C4-2B (cell line): ENCODE data around the gene USP32.
A peak's percentile ranks its signal among the peaks of the same experiment; 100 is the strongest.
"Not testable (repeated sequence)": the region's sequence is repeated elsewhere in the genome, so short reads cannot be mapped to it uniquely, and the experiment has no call there.

Experiments used
- H3K27ac ChIP-seq: fragments of 450-650 bp; 2 replicates; pipeline ENCODE4 v1.5.1; 2017
- CTCF ChIP-seq: fragments of 450-650 bp; conservative IDR thresholded peaks from 2 replicates; pipeline ENCODE4 v1.5.1; 2017; ENCODE audit warnings: mild to moderate bottlenecking
- ZFX ChIP-seq: fragments of 450-650 bp; IDR thresholded peaks from 2 replicates; pipeline ENCODE4 v1.6.1; 2017

USP32 gene, protein sequence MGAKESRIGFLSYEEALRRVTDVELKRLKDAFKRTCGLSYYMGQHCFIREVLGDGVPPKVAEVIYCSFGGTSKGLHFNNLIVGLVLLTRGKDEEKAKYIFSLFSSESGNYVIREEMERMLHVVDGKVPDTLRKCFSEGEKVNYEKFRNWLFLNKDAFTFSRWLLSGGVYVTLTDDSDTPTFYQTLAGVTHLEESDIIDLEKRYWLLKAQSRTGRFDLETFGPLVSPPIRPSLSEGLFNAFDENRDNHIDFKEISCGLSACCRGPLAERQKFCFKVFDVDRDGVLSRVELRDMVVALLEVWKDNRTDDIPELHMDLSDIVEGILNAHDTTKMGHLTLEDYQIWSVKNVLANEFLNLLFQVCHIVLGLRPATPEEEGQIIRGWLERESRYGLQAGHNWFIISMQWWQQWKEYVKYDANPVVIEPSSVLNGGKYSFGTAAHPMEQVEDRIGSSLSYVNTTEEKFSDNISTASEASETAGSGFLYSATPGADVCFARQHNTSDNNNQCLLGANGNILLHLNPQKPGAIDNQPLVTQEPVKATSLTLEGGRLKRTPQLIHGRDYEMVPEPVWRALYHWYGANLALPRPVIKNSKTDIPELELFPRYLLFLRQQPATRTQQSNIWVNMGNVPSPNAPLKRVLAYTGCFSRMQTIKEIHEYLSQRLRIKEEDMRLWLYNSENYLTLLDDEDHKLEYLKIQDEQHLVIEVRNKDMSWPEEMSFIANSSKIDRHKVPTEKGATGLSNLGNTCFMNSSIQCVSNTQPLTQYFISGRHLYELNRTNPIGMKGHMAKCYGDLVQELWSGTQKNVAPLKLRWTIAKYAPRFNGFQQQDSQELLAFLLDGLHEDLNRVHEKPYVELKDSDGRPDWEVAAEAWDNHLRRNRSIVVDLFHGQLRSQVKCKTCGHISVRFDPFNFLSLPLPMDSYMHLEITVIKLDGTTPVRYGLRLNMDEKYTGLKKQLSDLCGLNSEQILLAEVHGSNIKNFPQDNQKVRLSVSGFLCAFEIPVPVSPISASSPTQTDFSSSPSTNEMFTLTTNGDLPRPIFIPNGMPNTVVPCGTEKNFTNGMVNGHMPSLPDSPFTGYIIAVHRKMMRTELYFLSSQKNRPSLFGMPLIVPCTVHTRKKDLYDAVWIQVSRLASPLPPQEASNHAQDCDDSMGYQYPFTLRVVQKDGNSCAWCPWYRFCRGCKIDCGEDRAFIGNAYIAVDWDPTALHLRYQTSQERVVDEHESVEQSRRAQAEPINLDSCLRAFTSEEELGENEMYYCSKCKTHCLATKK (N-terminal part only)

GRCh38 chr17:60392042-60392844 lies at the start of gene USP32:
USP32 (minus strand) TSS chr17:60392133; CDS start chr17:60391939, 194 bp downstream.
- H3K27ac ChIP-seq = peak within 1 kb of the TSS; percentile 99
- TF ChIP-seq CTCF = peak; percentile 29; the same call in 1 of the 2 replicates
- TF ChIP-seq ZFX = no peak

DNA sequence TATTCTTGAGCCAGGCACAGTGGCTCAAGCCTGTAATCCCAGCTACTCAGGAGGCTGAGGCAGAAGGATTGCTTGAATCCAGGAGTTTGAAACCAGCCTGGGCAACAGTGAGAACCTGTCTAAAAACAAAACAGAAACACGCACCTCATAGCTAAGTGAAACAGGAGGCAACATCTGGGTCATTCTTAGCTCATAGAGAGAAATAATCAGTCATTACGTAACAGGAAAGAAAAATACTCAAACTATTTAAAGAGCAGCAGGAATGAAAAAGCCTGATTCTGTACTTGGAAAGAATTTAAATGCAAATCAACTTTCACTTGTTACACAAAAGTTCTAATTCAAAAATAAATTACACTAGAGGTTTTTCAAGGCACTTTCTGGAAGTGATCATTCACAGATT lies 47.6 kb upstream of the USP32 start:
- H3K27ac ChIP-seq = no peak overlapping the region
- TF ChIP-seq CTCF (no peak), ZFX (no peak)

DNA sequence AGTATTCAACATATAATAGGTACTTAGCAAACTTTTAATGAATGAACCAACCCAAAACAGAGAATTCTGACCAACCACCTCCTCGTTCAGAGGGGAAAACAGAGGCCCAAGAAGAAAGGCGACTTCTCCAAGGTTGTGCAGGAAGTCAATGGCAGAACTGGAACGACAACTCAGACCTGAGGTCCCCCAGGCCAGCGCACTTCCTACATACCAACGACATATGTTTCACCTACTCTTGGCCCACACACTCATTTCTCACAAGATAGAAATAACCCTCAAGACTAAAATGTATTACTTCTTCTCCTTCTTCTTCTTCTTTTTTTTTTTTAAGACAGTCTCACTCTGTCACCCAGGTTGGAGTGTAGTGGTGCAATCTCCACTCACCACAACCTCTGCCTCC lies 44.7 kb upstream of the USP32 start:
- TF ChIP-seq ZFX = no peak
- TF ChIP-seq CTCF = no peak
- no peak overlapping the region for H3K27ac ChIP-seq

GRCh38 chr17:60435244-60436167 lies 43.6 kb upstream of the USP32 start:
- TF ChIP-seq ZFX (no peak), CTCF (peak; percentile 93)
- H3K27ac ChIP-seq = no peak overlapping the region

GRCh38 chr17:60433021-60433997 lies 41.4 kb upstream of the USP32 start:
- not testable (repeated sequence) for H3K27ac ChIP-seq

DNA sequence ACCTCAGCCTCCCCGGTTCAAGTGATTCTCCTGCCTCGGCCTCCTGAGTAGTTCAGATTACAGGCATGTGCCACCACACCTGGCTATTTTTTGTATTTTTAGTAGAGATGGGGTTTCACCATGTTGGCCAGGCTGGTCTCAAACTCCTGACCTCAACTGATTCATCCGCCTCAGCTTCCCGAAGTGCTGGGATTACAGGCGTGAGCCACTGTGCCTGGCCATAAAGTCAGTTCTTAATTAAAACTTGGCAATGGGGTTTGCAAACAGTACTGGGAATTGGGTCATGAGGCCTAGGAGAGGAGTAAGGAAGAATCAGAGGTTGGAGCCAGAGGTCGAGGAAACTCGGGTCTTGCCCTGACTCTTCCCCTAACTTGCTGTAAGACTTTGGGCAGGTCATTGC lies 38.6 kb upstream of the USP32 start:
- not testable (repeated sequence) for H3K27ac ChIP-seq

- not testable (repeated sequence) for H3K27ac ChIP-seq
Observed at GRCh38 chr17:60428491-60428890, 36.6 kb upstream of the USP32 start.
